Measurements from ENCODE around the gene TM9SF2.

The TM9SF2 gene

DNA sequence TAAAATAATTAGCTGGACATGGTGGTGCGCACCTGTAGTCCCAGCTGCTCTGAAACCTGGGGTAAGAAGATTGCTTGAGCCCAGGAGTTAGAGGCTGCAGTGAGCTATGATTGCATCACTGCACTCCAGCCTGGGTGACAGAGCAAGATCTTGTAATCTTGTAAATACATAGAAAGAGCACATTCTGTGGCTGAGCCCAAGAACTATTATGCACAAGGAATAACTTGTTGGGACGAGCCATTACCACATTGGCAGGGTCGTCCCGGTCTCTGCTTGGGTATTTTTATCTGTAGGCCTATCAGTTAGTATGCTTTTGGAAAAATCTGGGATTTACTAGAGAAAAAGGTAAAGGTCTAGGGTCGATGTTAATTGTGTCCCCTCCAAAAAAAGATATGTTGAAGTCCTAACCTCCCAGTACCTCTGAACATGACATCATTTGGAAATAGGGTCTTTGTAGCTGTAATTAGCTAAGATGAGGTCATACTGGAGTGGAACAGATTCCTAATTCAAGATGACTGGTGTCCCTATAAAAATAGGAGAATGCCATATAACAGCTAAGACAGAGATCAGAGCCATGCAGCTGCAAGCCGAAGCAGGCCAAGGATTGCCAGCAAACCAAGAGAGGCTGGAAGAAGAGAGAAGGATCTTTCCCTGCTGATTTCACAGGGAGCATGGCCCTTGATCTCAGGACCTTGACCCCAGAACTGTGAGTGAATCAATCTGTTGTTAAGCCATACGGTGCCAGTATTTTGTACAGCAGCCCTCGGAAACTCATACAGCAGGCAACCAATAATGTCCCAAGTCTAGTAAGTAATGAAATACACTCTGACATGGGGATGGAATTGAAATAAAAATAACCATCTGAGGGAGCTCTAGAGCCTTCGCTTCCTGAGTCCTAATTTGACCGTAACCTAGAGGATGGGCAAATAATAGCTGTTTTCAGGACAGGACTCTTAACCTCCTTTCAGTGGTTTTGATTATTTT lies 77.0 kb downstream of the TM9SF2 start:
- no peak for DNase-seq (ENCODE audit: low read depth in 2 of 2)

GRCh38 chr13:99580500-99581268 lies 79.4 kb downstream of the TM9SF2 start:
- no peak for DNase-seq (ENCODE audit: low read depth in 2 of 2)

- DNase-seq (ENCODE audit: low read depth in 2 of 2): no peak
These were observed 81.2 kb downstream of the TM9SF2 start for GRCh38 chr13:99582511-99582910.

- no peak for DNase-seq (ENCODE audit: low read depth in 2 of 2)
These were observed 84.3 kb downstream of the TM9SF2 start for GRCh38 chr13:99585609-99586008.

DNA sequence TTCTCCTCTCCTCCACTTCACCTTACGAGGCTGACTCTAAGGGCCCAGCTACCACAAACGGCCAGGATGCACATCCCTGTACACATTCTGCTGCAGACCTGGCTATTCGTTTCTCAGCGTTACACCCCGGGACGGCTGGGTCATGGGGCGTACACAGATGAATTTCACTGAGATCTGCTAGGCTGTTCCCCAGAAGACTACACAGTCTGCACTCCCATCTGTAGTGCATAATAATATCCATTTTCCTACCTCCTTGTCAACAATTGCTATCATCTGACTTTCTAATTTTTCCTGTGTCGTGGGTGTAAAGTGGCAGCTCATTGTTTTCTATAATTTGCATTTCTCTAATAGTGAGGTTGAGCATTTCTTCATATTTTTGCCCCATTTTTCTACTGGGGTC lies 85.7 kb downstream of the TM9SF2 start:
- DNase-seq (ENCODE audit: low read depth in 2 of 2): no peak

DNA sequence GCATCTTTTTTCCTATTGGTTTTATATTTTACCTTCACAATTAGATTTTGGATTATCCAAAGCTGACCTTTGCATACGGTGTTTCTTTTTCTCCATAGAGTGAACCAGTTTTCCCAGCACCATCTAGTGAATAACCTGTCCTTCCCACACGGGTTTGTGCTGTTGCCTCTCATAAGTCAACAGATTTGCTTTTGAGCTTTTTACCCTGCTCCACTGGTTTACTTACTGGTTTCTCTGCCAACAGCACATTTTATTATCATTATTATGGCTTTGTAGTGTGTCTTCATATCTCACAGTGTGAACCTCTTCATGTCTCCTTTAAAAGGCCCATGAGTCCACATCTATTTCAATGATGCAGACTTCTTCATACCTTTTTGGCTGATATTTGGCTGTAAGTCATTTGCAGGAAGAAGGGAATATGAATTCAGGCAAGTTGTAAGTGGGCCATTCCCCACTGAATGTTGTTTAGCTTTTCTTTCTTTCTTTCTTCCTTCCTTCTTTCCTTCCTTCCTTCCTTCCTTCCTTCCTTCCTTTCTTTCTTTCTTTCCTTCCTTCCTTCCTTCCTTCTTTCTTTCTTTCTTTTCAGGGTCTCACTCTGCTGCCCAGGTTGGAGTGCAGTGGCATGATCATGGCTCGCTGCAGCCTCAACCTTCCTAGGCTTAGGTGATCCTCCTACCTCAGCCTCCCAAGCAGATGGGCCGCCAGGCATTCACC lies 86.8 kb downstream of the TM9SF2 start:
- no peak for DNase-seq (ENCODE audit: low read depth in 2 of 2)

GRCh38 chr13:99589575-99589974 lies 88.3 kb downstream of the TM9SF2 start:
- DNase-seq (ENCODE audit: low read depth in 2 of 2): no peak

- DNase-seq (ENCODE audit: low read depth in 2 of 2): no peak
These were observed 89.3 kb downstream of the TM9SF2 start for GRCh38 chr13:99590519-99591011.

- DNase-seq (ENCODE audit: low read depth in 2 of 2): no peak
These were observed 94.9 kb downstream of the TM9SF2 start for GRCh38 chr13:99596180-99596579.

- no peak for DNase-seq (ENCODE audit: low read depth in 2 of 2)
These were observed 99.0 kb downstream of the TM9SF2 start for GRCh38 chr13:99600318-99600717.

- no peak for DNase-seq (ENCODE audit: low read depth in 2 of 2)
These were observed 100.3 kb downstream of the TM9SF2 start for GRCh38 chr13:99601535-99601934.

GRCh38 chr13:99604636-99605035 lies 103.4 kb downstream of the TM9SF2 start:
- no peak for DNase-seq (ENCODE audit: low read depth in 2 of 2)

DNA sequence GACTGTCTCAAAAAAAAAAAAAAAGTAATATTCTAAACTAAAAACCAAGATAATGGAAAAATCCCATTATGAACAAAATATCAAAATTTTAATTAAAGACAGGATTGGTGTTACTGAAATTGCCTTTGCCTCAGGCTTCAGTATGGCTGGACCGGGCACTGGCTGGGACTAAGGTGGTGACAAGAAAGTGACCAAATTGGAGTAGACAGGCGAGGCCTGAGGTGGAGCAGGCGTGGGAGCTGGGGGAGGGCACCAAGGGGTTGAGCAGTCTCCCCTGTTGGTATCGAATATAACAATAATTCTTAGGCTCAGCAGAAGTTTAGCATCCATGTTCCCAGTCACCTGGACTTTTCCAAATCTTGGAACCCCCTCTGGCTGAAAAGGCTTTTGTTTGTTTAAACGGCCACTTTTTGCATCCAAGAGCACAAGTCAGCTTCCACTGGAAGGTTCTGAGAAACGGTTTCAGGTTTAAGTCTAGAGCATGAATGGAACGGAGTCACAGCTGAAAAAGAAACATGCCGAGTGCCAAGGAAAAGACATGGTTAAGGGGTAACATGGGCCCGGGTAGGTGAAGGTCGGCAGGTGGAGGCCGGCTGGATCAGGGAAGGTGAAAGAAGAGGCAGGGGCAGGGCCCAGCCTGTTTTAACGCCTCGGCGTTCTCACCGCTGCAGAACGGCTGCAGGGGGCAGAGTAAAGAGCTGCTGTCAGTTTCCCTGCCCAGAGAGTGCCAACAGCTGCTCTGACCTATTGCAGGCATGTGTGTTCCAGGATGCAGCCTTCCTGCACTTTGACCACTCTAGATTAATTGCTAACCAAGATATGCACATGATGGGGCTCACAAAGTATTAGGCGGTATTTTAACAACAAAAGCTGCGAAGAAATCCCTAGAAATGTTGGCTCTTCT lies 104.4 kb downstream of the TM9SF2 start:
- peak; percentile 24 to 34 for DNase-seq (ENCODE audit: low read depth in 2 of 2)

DNA sequence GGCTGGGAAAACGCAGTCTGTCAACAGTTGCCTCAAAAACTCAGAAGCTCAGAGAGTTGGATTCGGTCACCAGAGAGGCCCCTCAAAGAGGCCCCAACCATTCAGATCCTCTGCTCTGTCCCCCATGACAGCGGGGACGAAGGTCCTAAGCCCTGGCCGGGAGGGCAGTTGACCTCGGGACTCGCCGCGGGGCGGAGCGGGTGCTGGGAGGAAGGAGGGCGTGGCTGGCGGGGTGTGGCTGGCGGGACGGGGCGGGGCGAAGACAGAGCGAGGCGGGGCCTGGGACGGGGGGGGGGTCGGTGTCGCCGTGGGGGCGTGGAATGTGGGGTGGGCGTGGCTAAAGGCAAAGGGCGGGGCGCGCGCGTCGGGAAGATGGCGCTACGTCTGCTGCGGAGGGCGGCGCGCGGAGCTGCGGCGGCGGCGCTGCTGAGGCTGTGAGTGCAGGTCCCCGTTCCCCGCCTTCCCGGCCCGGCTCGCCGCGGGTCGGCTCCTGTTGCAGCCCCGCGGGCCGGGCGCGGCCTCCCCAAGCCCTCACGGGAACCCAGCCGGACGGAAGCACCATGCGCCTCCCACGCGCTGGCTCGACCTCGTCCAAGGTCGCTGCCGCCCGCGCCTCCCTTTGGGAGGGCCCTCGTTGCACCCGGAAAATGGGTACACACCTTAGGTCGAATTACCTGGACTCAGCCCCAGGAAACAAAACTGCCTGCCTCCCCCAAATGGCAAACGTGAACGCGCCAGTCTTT lies 105.2 kb downstream of the TM9SF2 start, which contains the start of gene CLYBL:
Gene CLYBL, plus strand, starts transcription at position 367 of the 743 bp plus-strand sequence.
- peak; percentile 81 to 83 for DNase-seq (ENCODE audit: low read depth in 2 of 2)

DNA sequence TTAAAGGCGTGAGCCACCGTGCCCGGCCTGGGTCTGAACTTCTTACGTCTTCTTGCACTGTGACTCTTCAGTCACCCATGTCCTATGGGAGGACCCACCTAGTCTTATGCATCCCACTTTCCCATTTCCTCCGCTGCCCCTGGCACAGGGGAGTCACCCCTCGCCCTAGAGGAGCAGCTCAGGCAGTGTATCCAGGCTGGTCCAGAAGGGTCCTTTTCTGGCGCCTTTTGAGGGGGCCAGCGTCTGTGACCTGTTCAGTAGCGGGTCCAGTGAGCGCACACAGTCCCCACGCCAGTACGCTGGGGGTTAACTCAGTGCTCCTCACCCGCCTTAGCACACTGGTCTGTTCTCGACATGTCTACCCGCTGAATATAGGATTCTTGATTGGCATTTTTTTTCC lies 107.1 kb downstream of the TM9SF2 start:
- no peak for DNase-seq (ENCODE audit: low read depth in 2 of 2)

- no peak for DNase-seq (ENCODE audit: low read depth in 2 of 2)
These were observed 109.5 kb downstream of the TM9SF2 start for GRCh38 chr13:99610702-99611289.

Measured in stimulated activated CD4-positive, alpha-beta T cell treated with anti-CD3 and anti-CD28 coated beads, Interleukin-15, amount 100 ng/mL, for 48 hours (primary cell).